RWPE1 (cell line): Measurements from ENCODE around the gene RAI14.

ENCODE experiments used
- CTCF ChIA-PET: fragments of 350-600 bp; sonication (Branson Sonifier 250); formaldehyde crosslinking; extraction: SDS; loops from one replicate; lab custom pipeline; 2021; lab: Yijun Ruan, JAX
- POLR2A ChIA-PET: fragments of 400-600 bp; formaldehyde crosslinking; extraction: SDS; loops from one replicate; lab custom pipeline; 2020; ENCODE audit warnings: antibody characterized with exemption; ENCODE audit not compliant: low non-redundant PET; lab: Yijun Ruan, JAX
- DNase-seq: peaks from one replicate; pipeline ENCODE4 v3.0.0; 2012; ENCODE audit warnings: low spot score
- H3K27ac ChIP-seq: fragments of 450-650 bp; 2 replicates; pipeline ENCODE4 v1.5.1; 2017
- TF ChIP-seq, protein P1 (sequence below): fragments of 450-650 bp; conservative IDR thresholded peaks from 2 replicates; pipeline ENCODE4 v1.5.1; 2017; ENCODE audit warnings: low read depth, mild to moderate bottlenecking

RAI14 gene

DNA sequence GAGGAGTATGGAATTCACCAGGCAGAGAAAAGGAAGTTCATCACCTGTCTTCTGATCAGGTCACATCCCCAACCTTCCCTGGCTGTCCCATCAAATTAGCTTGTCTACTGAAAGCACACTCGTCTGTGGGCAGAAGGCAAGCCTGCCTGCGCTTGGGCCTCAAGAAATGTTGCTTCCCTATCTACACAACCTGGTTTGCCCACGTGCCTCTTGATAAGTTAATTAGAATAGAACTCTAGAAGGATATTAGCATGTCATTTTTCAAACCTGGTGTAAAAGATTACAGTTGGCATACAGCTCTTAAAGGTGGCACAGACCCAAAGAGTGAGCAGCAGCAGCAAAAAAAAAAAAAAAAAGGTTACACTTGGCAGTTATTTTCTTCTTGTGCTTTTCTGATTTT lies 188.0 kb downstream of the RAI14 start:
- DNase-seq: no peak
- no peak overlapping the region for H3K27ac ChIP-seq
- POLR2A ChIA-PET: no interaction called here
- CTCF ChIA-PET: no interaction called here
- TF ChIP-seq, protein P1, sequence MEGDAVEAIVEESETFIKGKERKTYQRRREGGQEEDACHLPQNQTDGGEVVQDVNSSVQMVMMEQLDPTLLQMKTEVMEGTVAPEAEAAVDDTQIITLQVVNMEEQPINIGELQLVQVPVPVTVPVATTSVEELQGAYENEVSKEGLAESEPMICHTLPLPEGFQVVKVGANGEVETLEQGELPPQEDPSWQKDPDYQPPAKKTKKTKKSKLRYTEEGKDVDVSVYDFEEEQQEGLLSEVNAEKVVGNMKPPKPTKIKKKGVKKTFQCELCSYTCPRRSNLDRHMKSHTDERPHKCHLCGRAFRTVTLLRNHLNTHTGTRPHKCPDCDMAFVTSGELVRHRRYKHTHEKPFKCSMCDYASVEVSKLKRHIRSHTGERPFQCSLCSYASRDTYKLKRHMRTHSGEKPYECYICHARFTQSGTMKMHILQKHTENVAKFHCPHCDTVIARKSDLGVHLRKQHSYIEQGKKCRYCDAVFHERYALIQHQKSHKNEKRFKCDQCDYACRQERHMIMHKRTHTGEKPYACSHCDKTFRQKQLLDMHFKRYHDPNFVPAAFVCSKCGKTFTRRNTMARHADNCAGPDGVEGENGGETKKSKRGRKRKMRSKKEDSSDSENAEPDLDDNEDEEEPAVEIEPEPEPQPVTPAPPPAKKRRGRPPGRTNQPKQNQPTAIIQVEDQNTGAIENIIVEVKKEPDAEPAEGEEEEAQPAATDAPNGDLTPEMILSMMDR: no peak

DNA sequence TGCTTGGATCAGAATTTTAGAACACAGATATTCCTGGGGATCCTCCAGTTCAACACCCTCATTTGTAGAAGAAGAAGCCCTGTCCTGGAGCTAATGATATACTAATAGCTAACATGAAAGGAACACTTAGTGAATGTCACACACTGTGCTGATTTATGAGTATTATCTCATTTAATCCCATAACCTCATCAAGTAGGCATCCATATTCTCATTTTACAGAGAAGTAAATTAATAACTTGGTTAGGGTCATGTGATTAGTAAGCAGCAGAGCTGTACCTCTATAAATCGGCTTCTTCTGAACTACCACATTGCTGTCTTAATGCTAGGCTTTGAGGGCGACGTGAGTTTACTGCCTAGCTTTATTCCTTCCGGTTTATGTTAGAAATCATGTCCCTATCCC lies 188.9 kb downstream of the RAI14 start:
- POLR2A ChIA-PET: no interaction called here
- no peak for DNase-seq
- CTCF ChIA-PET: no interaction called here
- no peak overlapping the region for H3K27ac ChIP-seq
- TF ChIP-seq, protein P1: no peak

DNA sequence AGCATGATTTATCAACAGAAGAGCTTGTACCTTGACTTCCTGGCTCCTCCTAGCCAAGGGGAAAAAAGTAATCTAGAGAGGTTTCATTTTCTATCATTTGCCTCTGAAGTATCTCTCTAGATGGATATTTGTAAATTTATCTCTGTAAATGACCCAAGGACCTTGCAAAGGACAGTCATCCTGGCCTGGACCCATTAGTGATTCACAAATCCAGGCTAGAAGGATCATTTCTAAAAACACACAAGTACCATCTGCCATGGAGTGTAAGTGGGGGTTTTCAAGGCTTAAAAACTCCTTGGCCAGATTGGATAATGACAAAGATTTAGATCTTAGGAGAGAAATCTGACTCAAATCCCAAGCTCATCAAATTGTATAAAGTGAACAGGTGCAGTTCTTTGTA lies 190.9 kb downstream of the RAI14 start:
- H3K27ac ChIP-seq: no peak overlapping the region
- ChIA-PET POLR2A (no interaction called here), CTCF (no interaction called here)
- DNase-seq: no peak
- TF ChIP-seq, protein P1: no peak

DNA sequence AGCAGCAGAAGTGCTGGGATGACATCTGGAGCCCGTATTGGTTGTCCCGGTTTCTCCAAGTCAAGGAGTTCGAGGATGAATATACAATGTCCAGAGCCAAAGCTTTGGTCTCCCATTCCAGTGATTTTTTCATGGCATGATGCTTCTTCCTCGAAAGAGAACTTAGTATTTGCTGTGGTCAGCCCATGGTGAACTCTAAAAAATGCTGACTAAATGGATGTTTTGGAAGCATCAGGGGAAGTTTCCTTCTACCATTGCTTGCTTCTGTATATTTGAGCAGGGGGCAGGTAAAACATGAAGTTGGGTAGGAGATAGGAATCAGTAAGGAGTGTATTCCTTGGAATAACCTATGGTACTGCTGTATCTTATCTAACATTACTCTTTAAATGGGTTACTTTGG lies 191.4 kb downstream of the RAI14 start:
- TF ChIP-seq, protein P1: no peak
- no peak overlapping the region for H3K27ac ChIP-seq
- DNase-seq: no peak
- ChIA-PET CTCF (no interaction called here), POLR2A (no interaction called here)

DNA sequence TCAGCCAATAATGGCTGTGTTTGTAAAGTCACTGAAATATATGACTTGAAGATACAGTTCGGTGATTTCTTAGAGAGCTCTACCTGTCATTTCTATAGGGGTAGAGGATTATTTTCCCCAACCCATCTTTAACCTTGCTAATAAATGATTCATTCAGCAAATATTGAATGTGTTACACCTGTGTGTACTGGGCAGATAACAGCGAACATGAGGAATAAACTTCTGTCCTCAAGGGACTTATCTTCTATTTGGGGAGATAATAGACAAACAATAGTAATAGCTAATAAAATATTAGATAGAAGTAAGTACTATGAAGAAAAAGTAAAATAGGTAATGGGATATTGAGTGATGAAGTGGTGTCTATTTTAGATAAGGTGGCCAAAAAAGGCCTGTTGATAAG lies 192.1 kb downstream of the RAI14 start:
- TF ChIP-seq, protein P1: no peak
- POLR2A ChIA-PET: no interaction called here
- no peak overlapping the region for H3K27ac ChIP-seq
- CTCF ChIA-PET: no interaction called here
- no peak for DNase-seq

DNA sequence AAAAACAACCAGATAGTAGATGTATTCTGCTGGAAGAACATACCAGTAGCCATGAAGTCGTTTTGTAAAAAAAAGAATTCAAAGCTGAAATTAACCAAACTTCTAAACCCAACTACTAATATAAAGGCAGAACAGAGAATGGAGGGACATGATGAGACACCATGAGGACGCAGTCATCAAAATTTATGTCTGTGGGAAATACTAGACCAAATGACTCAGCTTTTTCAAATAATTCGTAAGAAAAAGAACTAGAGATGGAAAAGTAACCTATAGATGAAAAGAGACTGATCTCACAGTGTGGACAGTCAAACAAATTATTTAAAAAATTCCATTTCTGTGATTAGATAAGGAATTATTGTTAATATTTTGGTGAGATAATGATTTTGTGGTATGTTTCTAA lies 193.1 kb downstream of the RAI14 start:
- DNase-seq: no peak
- H3K27ac ChIP-seq: no peak overlapping the region
- ChIA-PET POLR2A (no interaction called here), CTCF (no interaction called here)
- TF ChIP-seq, protein P1: no peak
